Measurements from ENCODE around the gene CDK10.

CDK10 gene

GRCh38 chr16:89742948-89743347 is 56.5 kb downstream of the CDK10 start:
- no peak overlapping the region for H3K27ac Mint-ChIP-seq
- H3K4me3 Mint-ChIP-seq = no peak overlapping the region
- no peaks in the 10 kb centered on the region for H3K27me3 Mint-ChIP-seq (ENCODE audit: low read depth)
- no peak for TF ChIP-seq CTCF (IDR thresholded peaks at IDR 0.05; ENCODE audit: unreplicated experiment in 3 of 3)
- no peaks in the 10 kb centered on the region for H3K4me1 Mint-ChIP-seq
- H3K9me3 Mint-ChIP-seq = no peaks in the 10 kb centered on the region
- H3K36me3 Mint-ChIP-seq (ENCODE audit: low read depth) = peaks cover 36% of the 10 kb centered on the region

- Mint-ChIP-seq H3K27ac (no peak overlapping the region), H3K36me3 (ENCODE audit: low read depth) (peaks cover 35% of the 10 kb centered on the region), H3K27me3 (ENCODE audit: low read depth) (no peaks in the 10 kb centered on the region), H3K4me3 (no peak overlapping the region), H3K4me1 (no peaks in the 10 kb centered on the region), H3K9me3 (no peaks in the 10 kb centered on the region)
- no peak for TF ChIP-seq CTCF (IDR thresholded peaks at IDR 0.05; ENCODE audit: unreplicated experiment in 3 of 3)
Measured at GRCh38 chr16:89744813-89745212, 58.3 kb downstream of the CDK10 start.

Data from nephron (organoid).